ENCODE data around the gene PRLHR. TPM values are rescaled to one million over a fixed set of nuclear protein-coding genes. Genes with fewer than 3 reads are reported as not detected.
"Not testable (repeated sequence)": the region's sequence is repeated elsewhere in the genome, so short reads cannot be mapped to it uniquely, and the experiment has no call there.

PRLHR gene
- total and polyA plus RNA-seq, 2 experiments from 2014 or later = not detected

- Histone ChIP-seq H3K4me3 (no peak overlapping the region), H3K27ac (no peak overlapping the region), H3K36me3 (no peaks in the 10 kb centered on the region), H3K9me3 (ENCODE audit: low read depth) (no peaks in the 10 kb centered on the region), H3K4me1 (ENCODE audit: low read depth) (no peaks in the 10 kb centered on the region), H3K27me3 (no peaks in the 10 kb centered on the region)
- TF ChIP-seq, protein P1, sequence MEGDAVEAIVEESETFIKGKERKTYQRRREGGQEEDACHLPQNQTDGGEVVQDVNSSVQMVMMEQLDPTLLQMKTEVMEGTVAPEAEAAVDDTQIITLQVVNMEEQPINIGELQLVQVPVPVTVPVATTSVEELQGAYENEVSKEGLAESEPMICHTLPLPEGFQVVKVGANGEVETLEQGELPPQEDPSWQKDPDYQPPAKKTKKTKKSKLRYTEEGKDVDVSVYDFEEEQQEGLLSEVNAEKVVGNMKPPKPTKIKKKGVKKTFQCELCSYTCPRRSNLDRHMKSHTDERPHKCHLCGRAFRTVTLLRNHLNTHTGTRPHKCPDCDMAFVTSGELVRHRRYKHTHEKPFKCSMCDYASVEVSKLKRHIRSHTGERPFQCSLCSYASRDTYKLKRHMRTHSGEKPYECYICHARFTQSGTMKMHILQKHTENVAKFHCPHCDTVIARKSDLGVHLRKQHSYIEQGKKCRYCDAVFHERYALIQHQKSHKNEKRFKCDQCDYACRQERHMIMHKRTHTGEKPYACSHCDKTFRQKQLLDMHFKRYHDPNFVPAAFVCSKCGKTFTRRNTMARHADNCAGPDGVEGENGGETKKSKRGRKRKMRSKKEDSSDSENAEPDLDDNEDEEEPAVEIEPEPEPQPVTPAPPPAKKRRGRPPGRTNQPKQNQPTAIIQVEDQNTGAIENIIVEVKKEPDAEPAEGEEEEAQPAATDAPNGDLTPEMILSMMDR (IDR thresholded peaks at IDR 0.05; ENCODE audit: low read depth, low read length) = no peak
- DNase-seq (ENCODE audit: low read depth in 1 of 2, low spot score in 1 of 2) = no peak
Measured at GRCh38 chr10:118621304-118621942, 26.0 kb upstream of the PRLHR start.

- H3K27me3 ChIP-seq; H3K4me3 ChIP-seq; DNase-seq (ENCODE audit: low read depth in 1 of 2, low spot score in 1 of 2): not testable (repeated sequence)
Measured at GRCh38 chr10:118613863-118614262, 18.4 kb upstream of the PRLHR start.

DNA sequence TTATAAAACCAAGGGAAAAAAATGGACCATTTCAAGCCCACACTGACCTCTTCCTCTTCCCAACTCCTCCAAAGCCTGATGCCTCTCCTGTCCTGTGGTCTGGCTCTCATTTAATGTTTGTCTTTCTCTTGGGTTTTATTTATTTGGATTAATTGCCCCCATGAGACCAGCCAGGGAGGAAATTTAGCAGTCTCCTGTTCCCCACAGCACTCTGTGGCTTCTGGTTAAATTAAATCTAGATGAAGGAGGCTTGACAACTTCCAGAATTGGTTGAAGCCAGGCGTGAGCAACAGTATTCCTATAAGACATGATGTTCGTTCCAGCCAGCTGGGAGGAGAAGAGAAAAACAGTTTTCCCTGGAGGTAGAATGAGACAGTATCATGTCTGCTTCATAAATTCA lies 15.1 kb upstream of the PRLHR start:
- Histone ChIP-seq H3K4me3 (no peak overlapping the region), H3K36me3 (no peaks in the 10 kb centered on the region), H3K27me3 (peaks cover 3% of the 10 kb centered on the region), H3K27ac (no peak overlapping the region), H3K9me3 (ENCODE audit: low read depth) (no peaks in the 10 kb centered on the region), H3K4me1 (ENCODE audit: low read depth) (no peaks in the 10 kb centered on the region)
- no peak for DNase-seq (ENCODE audit: low read depth in 1 of 2, low spot score in 1 of 2)
- TF ChIP-seq, protein P1 (IDR thresholded peaks at IDR 0.05; ENCODE audit: low read depth, low read length) = no peak

More at GRCh38 chr10:118613863-118614262, 18.4 kb upstream of the PRLHR start:
- H3K9me3 ChIP-seq (ENCODE audit: low read depth); H3K36me3 ChIP-seq; H3K27ac ChIP-seq; H3K4me1 ChIP-seq (ENCODE audit: low read depth): not testable (repeated sequence)

GRCh38 chr10:118607768-118608354 lies 12.4 kb upstream of the PRLHR start:
- H3K4me1 ChIP-seq (ENCODE audit: low read depth) = no peaks in the 10 kb centered on the region
- TF ChIP-seq, protein P1 (IDR thresholded peaks at IDR 0.05; ENCODE audit: low read depth, low read length) = no peak
- no peak for DNase-seq (ENCODE audit: low read depth in 1 of 2, low spot score in 1 of 2)

DNA sequence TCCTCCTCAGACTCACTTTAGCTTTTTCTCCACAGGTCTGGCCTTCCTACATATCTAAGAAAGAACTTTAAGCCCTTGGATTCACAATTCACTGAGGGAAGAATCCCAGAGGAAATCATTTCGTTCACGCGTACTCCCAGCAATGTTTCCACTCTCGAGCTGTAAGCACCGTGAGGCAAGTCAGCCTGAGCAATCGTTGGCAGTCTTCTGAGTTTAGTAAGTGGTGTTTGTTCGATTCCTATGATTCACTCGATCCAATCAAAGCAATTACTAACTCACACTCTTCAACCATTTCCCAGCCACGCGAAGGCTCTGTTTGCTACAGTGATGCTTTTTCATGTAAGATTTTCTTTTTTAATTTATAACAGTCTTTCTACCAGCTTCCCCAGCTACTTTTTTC lies 10.2 kb upstream of the PRLHR start:
- H3K36me3 ChIP-seq = no peaks in the 10 kb centered on the region
- DNase-seq (ENCODE audit: low read depth in 1 of 2, low spot score in 1 of 2) = no peak
- no peaks in the 10 kb centered on the region for H3K4me1 ChIP-seq (ENCODE audit: low read depth)
- no peak overlapping the region for H3K27ac ChIP-seq
- H3K9me3 ChIP-seq (ENCODE audit: low read depth) = no peaks in the 10 kb centered on the region
- no peak overlapping the region for H3K4me3 ChIP-seq
- TF ChIP-seq, protein P1 (IDR thresholded peaks at IDR 0.05; ENCODE audit: low read depth, low read length) = no peak
- H3K27me3 ChIP-seq = peaks cover 21% of the 10 kb centered on the region

More at GRCh38 chr10:118607768-118608354, 12.4 kb upstream of the PRLHR start:
- no peak overlapping the region for H3K27ac ChIP-seq
- H3K9me3 ChIP-seq (ENCODE audit: low read depth) = no peaks in the 10 kb centered on the region
- H3K4me3 ChIP-seq = no peak overlapping the region
- no peaks in the 10 kb centered on the region for H3K36me3 ChIP-seq
- H3K27me3 ChIP-seq = peaks cover 21% of the 10 kb centered on the region

- Histone ChIP-seq H3K9me3 (ENCODE audit: low read depth) (no peaks in the 10 kb centered on the region), H3K36me3 (no peaks in the 10 kb centered on the region), H3K4me3 (no peak overlapping the region), H3K4me1 (ENCODE audit: low read depth) (no peaks in the 10 kb centered on the region), H3K27ac (no peak overlapping the region), H3K27me3 (peaks cover 71% of the 10 kb centered on the region)
- TF ChIP-seq, protein P1 (IDR thresholded peaks at IDR 0.05; ENCODE audit: low read depth, low read length) = no peak
- DNase-seq (ENCODE audit: low read depth in 1 of 2, low spot score in 1 of 2) = no peak
Measured at GRCh38 chr10:118596426-118597124, 1.1 kb upstream of the PRLHR start.

Data from cardiac muscle cell (in vitro differentiated cells and primary cell).